GM12874 (cell line): ENCODE results near the gene TNFAIP2.

Experiments used
- CTCF ChIP-seq: IDR thresholded peaks from 2 replicates; pipeline ENCODE4 v1.5.1; 2011; ENCODE audit warnings: low read depth, mild to moderate bottlenecking, control low read depth, low read length, moderate library complexity; ENCODE audit not compliant: insufficient read depth

TNFAIP2 gene, protein sequence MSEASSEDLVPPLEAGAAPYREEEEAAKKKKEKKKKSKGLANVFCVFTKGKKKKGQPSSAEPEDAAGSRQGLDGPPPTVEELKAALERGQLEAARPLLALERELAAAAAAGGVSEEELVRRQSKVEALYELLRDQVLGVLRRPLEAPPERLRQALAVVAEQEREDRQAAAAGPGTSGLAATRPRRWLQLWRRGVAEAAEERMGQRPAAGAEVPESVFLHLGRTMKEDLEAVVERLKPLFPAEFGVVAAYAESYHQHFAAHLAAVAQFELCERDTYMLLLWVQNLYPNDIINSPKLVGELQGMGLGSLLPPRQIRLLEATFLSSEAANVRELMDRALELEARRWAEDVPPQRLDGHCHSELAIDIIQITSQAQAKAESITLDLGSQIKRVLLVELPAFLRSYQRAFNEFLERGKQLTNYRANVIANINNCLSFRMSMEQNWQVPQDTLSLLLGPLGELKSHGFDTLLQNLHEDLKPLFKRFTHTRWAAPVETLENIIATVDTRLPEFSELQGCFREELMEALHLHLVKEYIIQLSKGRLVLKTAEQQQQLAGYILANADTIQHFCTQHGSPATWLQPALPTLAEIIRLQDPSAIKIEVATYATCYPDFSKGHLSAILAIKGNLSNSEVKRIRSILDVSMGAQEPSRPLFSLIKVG

GRCh38 chr14:103122947-103123633 lies at the start of gene TNFAIP2:
Gene TNFAIP2, plus strand, starts transcription at chr14:103123461. Its CDS starts 2,997 bp downstream, at chr14:103126458.
- TF ChIP-seq CTCF: no peak

DNA sequence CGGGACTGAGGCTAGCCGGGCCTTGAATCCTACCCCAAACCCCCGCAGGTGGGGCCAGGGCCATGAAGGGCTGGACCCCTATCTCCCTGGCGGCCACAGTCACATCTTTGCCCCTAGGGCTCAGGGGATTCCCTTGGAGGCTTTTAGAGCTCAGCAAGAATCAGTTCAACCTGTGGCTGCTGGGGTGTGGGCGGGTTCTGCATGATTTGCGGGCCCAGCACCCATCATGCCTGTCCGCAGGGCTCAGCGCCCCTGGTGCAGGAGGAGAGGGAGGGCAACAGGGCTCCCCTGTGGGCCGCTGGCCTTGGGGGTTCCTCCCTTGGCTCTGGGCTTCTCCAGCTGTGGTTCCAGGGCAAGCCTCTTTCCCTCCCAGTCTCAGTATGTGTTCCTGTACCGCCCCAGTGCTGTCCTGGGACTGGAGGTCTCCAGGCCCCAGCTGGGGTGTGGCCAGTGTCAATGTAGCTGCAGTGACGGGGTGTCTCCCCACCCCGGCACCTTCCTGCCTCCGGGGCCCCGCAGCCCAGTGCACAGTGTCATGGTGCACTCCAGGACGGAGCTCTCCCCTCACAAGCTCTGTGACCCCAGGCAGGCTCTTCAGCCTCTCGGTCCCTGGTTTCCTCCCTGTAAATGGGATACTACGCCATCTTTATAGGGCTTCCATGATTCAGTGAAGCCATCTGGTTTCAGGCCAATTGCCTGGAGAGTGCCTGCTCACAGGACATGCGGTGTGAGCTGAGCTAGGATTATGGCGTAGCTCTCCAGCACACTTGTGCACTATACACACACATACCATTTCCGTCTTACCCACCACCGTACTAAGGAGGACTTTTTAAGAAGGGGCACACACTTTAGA lies 49.2 kb upstream of the TNFAIP2 start:
- no peak for TF ChIP-seq CTCF

DNA sequence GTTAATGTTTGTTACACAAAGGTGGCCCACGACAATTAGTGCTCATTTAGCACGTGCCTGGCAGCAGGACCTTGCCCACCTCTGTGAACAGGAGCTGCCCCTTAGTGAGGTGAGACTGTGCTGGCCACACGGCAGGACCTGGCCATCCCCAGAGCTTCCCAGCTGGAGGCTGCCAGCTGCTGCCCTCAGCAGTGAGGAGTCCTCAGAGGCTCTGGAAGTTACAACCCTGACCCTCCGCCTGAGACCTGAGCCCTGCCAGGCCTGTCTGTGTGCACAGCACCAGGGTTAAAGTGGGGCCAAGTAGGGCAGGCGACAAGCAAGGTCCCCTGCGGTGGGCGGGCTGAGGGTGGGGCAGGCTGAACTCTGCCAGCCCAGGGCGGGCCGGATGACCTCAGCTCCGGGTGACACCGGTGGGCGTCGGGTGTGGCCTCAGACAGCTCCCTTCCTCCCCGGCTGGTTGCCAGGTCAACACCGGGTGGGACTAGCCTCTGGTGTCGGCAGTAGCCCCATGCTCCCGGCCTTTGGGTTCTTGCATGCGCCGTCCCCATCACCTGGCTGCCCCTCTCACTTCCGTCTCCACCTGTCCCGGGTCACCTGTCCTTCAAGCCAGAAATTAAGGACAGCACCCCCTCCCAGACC lies 48.4 kb upstream of the TNFAIP2 start:
- TF ChIP-seq CTCF: no peak

DNA sequence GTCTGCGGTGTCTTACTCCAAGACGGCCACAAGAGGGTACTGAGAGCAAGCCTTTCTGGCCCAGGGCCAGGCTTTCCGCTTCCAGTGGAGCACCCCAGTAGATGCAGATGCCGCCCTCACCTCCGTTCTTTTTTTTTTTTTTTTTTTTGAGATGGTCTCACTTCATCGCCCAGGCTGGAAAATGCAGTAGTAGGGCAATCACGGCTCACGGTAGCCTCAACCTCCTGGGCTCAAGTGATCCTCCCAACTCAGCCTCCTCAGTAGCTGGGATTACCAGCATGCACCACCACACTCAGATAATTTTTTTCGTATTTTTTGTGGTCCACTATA lies 44.9 kb upstream of the TNFAIP2 start:
- peak; percentile 86 for TF ChIP-seq CTCF

DNA sequence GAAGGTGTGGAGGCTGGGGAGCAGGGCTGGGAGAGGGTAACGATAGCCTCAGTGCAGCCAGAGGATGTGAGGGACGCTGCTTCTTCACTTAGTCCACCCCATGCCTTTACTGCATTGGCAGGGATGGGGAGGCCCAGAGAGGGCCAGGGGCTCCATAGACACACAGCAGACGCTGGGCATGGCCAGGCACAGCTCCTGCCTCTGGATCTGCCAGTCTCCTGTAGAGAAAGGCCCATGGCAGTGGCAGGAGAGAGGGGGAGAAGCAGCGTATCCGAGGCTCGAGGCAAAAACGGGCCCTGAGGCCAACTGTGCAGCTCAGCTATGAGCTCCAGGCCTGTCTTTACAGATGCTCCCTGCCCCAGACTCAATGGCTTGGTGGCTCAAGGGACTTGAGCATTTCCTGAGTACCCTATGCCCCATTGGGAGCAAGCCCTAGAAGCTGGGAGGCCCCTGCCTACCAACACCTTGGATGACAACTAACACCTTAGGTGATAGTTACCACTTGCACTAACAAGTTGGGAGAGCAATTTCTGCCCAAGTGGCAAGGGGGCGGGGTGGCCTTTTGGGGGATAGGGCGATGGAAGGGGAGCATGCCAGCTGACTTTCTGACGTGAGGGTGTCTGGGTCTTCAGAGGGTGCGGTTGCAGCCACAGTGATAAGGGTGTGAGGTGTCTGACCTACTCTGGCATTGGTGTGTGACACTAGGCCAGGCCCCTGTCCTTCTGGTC lies 44.2 kb upstream of the TNFAIP2 start:
- TF ChIP-seq CTCF: no peak

- no peak for TF ChIP-seq CTCF
Measured at GRCh38 chr14:103081951-103082350, 41.3 kb upstream of the TNFAIP2 start.
